Amygdala (tissue), 56 donors: ENCODE data around the gene ERC2.

Experiments used
- DNase-seq, 56 donors: peaks; one replicate each; lab custom pipeline; 2025; lab: John Stamatoyannopoulos, UW

The ERC2 gene

GRCh38 chr3:56197259-56197965 is 270.9 kb downstream of the ERC2 start:
- DNase-seq = no peak

- DNase-seq = no peak
Measured at GRCh38 chr3:56196700-56197099, 271.6 kb downstream of the ERC2 start.

- DNase-seq = no peak
Measured at GRCh38 chr3:56193519-56193918, 274.7 kb downstream of the ERC2 start.

GRCh38 chr3:56192001-56192400 is 276.3 kb downstream of the ERC2 start:
- DNase-seq = no peak

- DNase-seq = no peak
Measured at GRCh38 chr3:56190771-56191305, 277.4 kb downstream of the ERC2 start.

GRCh38 chr3:56190130-56190529 is 278.1 kb downstream of the ERC2 start:
- DNase-seq = no peak

GRCh38 chr3:56189536-56189935 is 278.7 kb downstream of the ERC2 start:
- DNase-seq = no peak

GRCh38 chr3:56188201-56188600 is 280.1 kb downstream of the ERC2 start:
- peak in 29 of 56 donors; percentile 1 to 73 (median 24) for DNase-seq

- DNase-seq = no peak
Measured at GRCh38 chr3:56187051-56187450, 281.2 kb downstream of the ERC2 start.

- DNase-seq = no peak
Measured at GRCh38 chr3:56185827-56186226, 282.4 kb downstream of the ERC2 start.

- no peak for DNase-seq
Measured at GRCh38 chr3:56183529-56183928, 284.7 kb downstream of the ERC2 start.

GRCh38 chr3:56180433-56180832 is 287.8 kb downstream of the ERC2 start:
- DNase-seq = no peak

- DNase-seq = no peak
Measured at GRCh38 chr3:56173601-56174000, 294.7 kb downstream of the ERC2 start.

- DNase-seq = no peak
Measured at GRCh38 chr3:56164436-56164835, 303.8 kb downstream of the ERC2 start.

GRCh38 chr3:56157693-56158362 is 310.4 kb downstream of the ERC2 start:
- peak in 9 of 56 donors; percentile 1 to 23 (median 5) for DNase-seq

GRCh38 chr3:56154297-56154696 is 314.0 kb downstream of the ERC2 start:
- no peak for DNase-seq

GRCh38 chr3:56147354-56147753 is 320.9 kb downstream of the ERC2 start:
- DNase-seq = no peak

GRCh38 chr3:56145410-56145809 is 322.9 kb downstream of the ERC2 start:
- DNase-seq = no peak

- no peak for DNase-seq
Measured at GRCh38 chr3:56144805-56145204, 323.5 kb downstream of the ERC2 start.

GRCh38 chr3:56137415-56137814 is 330.9 kb downstream of the ERC2 start:
- no peak for DNase-seq

GRCh38 chr3:56136514-56136913 is 331.8 kb downstream of the ERC2 start:
- no peak for DNase-seq

- DNase-seq = no peak
Measured at GRCh38 chr3:56135941-56136340, 332.3 kb downstream of the ERC2 start.
